Vagina (tissue), 2 donors: ENCODE results near the gene MS4A15.

ENCODE experiments used
- POLR2A ChIP-seq, 2 donors: fragments of 450-650 bp; IDR thresholded peaks; one replicate each; pipeline ENCODE4 v1.6.1; 2017; ENCODE audit warnings: antibody characterized with exemption in 2 of 2, mild to moderate bottlenecking in 2 of 2, moderate library complexity in 2 of 2
- POLR2AphosphoS5 ChIP-seq, 2 donors: sonication (generic); formaldehyde crosslinking; IDR thresholded peaks; one replicate each; pipeline ENCODE4 v1.9.0; 2017; ENCODE audit warnings: antibody characterized with exemption in 2 of 2, mild to moderate bottlenecking in 2 of 2, low read depth in 1 of 2; ENCODE audit not compliant: insufficient read depth in 1 of 2
- TF ChIP-seq, protein P1 (sequence below), 3 experiments: fragments of 450-650 bp in 2 of 3; fragments of 200-600 bp in 1 of 3; sonication (generic) in 1 of 3; IDR thresholded peaks; one replicate each; pipeline ENCODE4 v1.5.1; 2017 to 2019; ENCODE audit warnings: antibody characterized with exemption in 3 of 3, mild to moderate bottlenecking in 2 of 3, moderate library complexity in 2 of 3

GRCh38 chr11:60809691-60810090, 53.0 kb downstream of the MS4A15 start:
- TF ChIP-seq, protein P1, sequence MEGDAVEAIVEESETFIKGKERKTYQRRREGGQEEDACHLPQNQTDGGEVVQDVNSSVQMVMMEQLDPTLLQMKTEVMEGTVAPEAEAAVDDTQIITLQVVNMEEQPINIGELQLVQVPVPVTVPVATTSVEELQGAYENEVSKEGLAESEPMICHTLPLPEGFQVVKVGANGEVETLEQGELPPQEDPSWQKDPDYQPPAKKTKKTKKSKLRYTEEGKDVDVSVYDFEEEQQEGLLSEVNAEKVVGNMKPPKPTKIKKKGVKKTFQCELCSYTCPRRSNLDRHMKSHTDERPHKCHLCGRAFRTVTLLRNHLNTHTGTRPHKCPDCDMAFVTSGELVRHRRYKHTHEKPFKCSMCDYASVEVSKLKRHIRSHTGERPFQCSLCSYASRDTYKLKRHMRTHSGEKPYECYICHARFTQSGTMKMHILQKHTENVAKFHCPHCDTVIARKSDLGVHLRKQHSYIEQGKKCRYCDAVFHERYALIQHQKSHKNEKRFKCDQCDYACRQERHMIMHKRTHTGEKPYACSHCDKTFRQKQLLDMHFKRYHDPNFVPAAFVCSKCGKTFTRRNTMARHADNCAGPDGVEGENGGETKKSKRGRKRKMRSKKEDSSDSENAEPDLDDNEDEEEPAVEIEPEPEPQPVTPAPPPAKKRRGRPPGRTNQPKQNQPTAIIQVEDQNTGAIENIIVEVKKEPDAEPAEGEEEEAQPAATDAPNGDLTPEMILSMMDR (IDR thresholded peaks at IDR 0.05): no peak
- no peak for TF ChIP-seq POLR2A (IDR thresholded peaks at IDR 0.05)
- no peak for TF ChIP-seq POLR2AphosphoS5 (IDR thresholded peaks at IDR 0.05; ENCODE audit: insufficient read depth in 1 of 2, low read depth in 1 of 2)
